Breast epithelium (tissue), 4 donors: ENCODE measurements around the gene ATXN1. TPM values are rescaled to one million over a fixed set of nuclear protein-coding genes. Genes with fewer than 3 reads are reported as not detected.

Experiments
- DNase-seq, 2 donors: peaks; one replicate each; pipeline ENCODE4 v3.0.0-alpha.2; 2019; ENCODE audit warnings: low spot score in 2 of 2
- H3K27ac ChIP-seq, 2 donors: fragments of 200-600 bp; sonication (generic) in 1 of 2; one replicate each; pipeline ENCODE4 v1.5.1; 2016 to 2019; ENCODE audit warnings: mild to moderate bottlenecking in 1 of 2
- H3K27me3 ChIP-seq, 2 donors: fragments of 200-600 bp; sonication (generic) in 1 of 2; one replicate each; pipeline versions ENCODE4 v1.5.1 to v1.6.0; 2017 to 2019; ENCODE audit warnings: control low read depth in 1 of 2, mild to moderate bottlenecking in 1 of 2
- H3K36me3 ChIP-seq: fragments of 200-600 bp; one replicate; pipeline ENCODE4 v1.5.1; 2019
- H3K4me1 ChIP-seq, 2 donors: fragments of 200-600 bp; sonication (generic); one replicate each; pipeline ENCODE4 v1.5.1; 2016 to 2019; ENCODE audit warnings: control low read depth in 1 of 2
- H3K4me3 ChIP-seq, 3 donors: fragments of 200-600 bp; sonication (generic); 1 replicate in 2 of 3; 2 replicates in 1 of 3; pipeline ENCODE4 v1.5.1; 2016 to 2019; ENCODE audit warnings: mild to moderate bottlenecking in 3 of 3, moderate library complexity in 2 of 3
- H3K9me3 ChIP-seq, 2 donors: fragments of 200-600 bp; sonication (generic) in 1 of 2; one replicate each; pipeline ENCODE4 v1.5.1; 2016 to 2019; ENCODE audit warnings: control low read depth in 1 of 2
- CTCF ChIP-seq, 3 donors: fragments of 450-650 bp; IDR thresholded peaks; one replicate each; pipeline ENCODE4 v1.5.1; 2016 to 2017; ENCODE audit warnings: antibody characterized with exemption in 3 of 3, mild to moderate bottlenecking in 3 of 3, moderate library complexity in 3 of 3
- POLR2A ChIP-seq: fragments of 450-650 bp; IDR thresholded peaks from one replicate; pipeline ENCODE4 v1.6.1; 2016; ENCODE audit warnings: antibody characterized with exemption, mild to moderate bottlenecking, moderate library complexity
- POLR2AphosphoS5 ChIP-seq, 3 donors: sonication (generic); formaldehyde crosslinking; IDR thresholded peaks; one replicate each; pipeline ENCODE4 v1.6.1; 2017; ENCODE audit warnings: antibody characterized with exemption in 3 of 3
- intact Hi-C: fragments of 100-400 bp; cut with DNase I; formaldehyde crosslinking; loops from one replicate; pipeline ENCODE4 v1.15.1; 2023; ENCODE audit warnings: low total_unique reads
- total RNA-seq, 3 donors: library from RNA; depleted of rRNA; stranded (reverse); fragments of >200 nt; gene quantifications; one replicate each; pipeline ENCODE4 v1.1.0, GENCODE V29; 2016

The ATXN1 gene
- total RNA-seq, 3 donors from 2014 or later: 26.7 to 63.2 (median 37.4) TPM

GRCh38 chr6:16508959-16509358 is 252.3 kb downstream of the ATXN1 start:
- no peaks in the 10 kb centered on the region for H3K27me3 ChIP-seq
- H3K9me3 ChIP-seq: no peaks in the 10 kb centered on the region
- no peaks in the 10 kb centered on the region for H3K36me3 ChIP-seq
- intact Hi-C loops: no loop called here
- no peak overlapping the region for H3K27ac ChIP-seq
- H3K4me3 ChIP-seq: no peak overlapping the region
- TF ChIP-seq CTCF (IDR thresholded peaks at IDR 0.05) (no peak), POLR2A (no peak), POLR2AphosphoS5 (IDR thresholded peaks at IDR 0.05) (no peak)
- H3K4me1 ChIP-seq: no peaks in the 10 kb centered on the region
- no peak for DNase-seq

GRCh38 chr6:16505711-16506357 is 255.4 kb downstream of the ATXN1 start:
- no peaks in the 10 kb centered on the region for H3K36me3 ChIP-seq
- H3K9me3 ChIP-seq: no peaks in the 10 kb centered on the region
- intact Hi-C loops: no loop called here
- H3K27me3 ChIP-seq: no peaks in the 10 kb centered on the region
- H3K27ac ChIP-seq: no peak overlapping the region
- TF ChIP-seq POLR2AphosphoS5 (IDR thresholded peaks at IDR 0.05) (no peak), POLR2A (no peak), CTCF (IDR thresholded peaks at IDR 0.05) (no peak)
- H3K4me1 ChIP-seq: no peaks in the 10 kb centered on the region
- no peak overlapping the region for H3K4me3 ChIP-seq
- no peak for DNase-seq

GRCh38 chr6:16504609-16505008 is 256.7 kb downstream of the ATXN1 start:
- no peak for DNase-seq
- H3K27ac ChIP-seq: no peak overlapping the region
- no peak overlapping the region for H3K4me3 ChIP-seq
- H3K4me1 ChIP-seq: no peaks in the 10 kb centered on the region
- intact Hi-C loops: no loop called here
- H3K36me3 ChIP-seq: no peaks in the 10 kb centered on the region
- no peaks in the 10 kb centered on the region for H3K9me3 ChIP-seq
- H3K27me3 ChIP-seq: no peaks in the 10 kb centered on the region
- TF ChIP-seq CTCF (IDR thresholded peaks at IDR 0.05) (no peak), POLR2AphosphoS5 (IDR thresholded peaks at IDR 0.05) (no peak), POLR2A (no peak)

- H3K36me3 ChIP-seq: no peaks in the 10 kb centered on the region
- intact Hi-C loops: no loop called here
- no peak overlapping the region for H3K27ac ChIP-seq
- H3K4me3 ChIP-seq: no peak overlapping the region
- DNase-seq: no peak
- no peaks in the 10 kb centered on the region for H3K9me3 ChIP-seq
- H3K27me3 ChIP-seq: no peaks in the 10 kb centered on the region
- TF ChIP-seq POLR2AphosphoS5 (IDR thresholded peaks at IDR 0.05) (no peak), POLR2A (no peak), CTCF (IDR thresholded peaks at IDR 0.05) (no peak)
- H3K4me1 ChIP-seq: no peaks in the 10 kb centered on the region
These were observed 257.3 kb downstream of the ATXN1 start for GRCh38 chr6:16503970-16504415.

GRCh38 chr6:16503241-16503775 is 258.0 kb downstream of the ATXN1 start:
- TF ChIP-seq CTCF (IDR thresholded peaks at IDR 0.05): no peak
- no peak for TF ChIP-seq POLR2A
- no peak for TF ChIP-seq POLR2AphosphoS5 (IDR thresholded peaks at IDR 0.05)
- no peak overlapping the region for H3K27ac ChIP-seq
- intact Hi-C loops: no loop called here
- DNase-seq: no peak
- no peaks in the 10 kb centered on the region for H3K4me1 ChIP-seq
- H3K9me3 ChIP-seq: no peaks in the 10 kb centered on the region
- no peaks in the 10 kb centered on the region for H3K36me3 ChIP-seq
- no peaks in the 10 kb centered on the region for H3K27me3 ChIP-seq
- H3K4me3 ChIP-seq: no peak overlapping the region
